Dendritic cell treated with granulocyte-macrophage colony-stimulating factor and Interleukin-4, amounts not matched to agents 40 ng/mL and 50 ng/mL, for 4 days (primary cell): Measurements from ENCODE around the gene ST6GALNAC4.

Source experiments
- H3K27ac Mint-ChIP-seq: one replicate; pipeline ENCODE4 v1.8.0; 2022; ENCODE audit warnings: mild to moderate bottlenecking, mixed read lengths
- H3K27me3 Mint-ChIP-seq: one replicate; pipeline ENCODE4 v1.8.0; 2022; ENCODE audit warnings: mild to moderate bottlenecking, mixed read lengths
- H3K36me3 Mint-ChIP-seq: one replicate; pipeline ENCODE4 v1.8.0; 2022; ENCODE audit warnings: low read depth, mixed read lengths
- H3K4me1 Mint-ChIP-seq: one replicate; pipeline ENCODE4 v1.8.0; 2022; ENCODE audit warnings: low read depth, mixed read lengths
- H3K4me3 Mint-ChIP-seq: one replicate; pipeline ENCODE4 v1.8.0; 2022; ENCODE audit warnings: mild to moderate bottlenecking, moderate library complexity, mixed read lengths
- H3K9me3 Mint-ChIP-seq: one replicate; pipeline ENCODE4 v1.8.0; 2022; ENCODE audit warnings: mixed read lengths
- intact Hi-C: fragments of 100-400 bp; cut with micrococcal nuclease; formaldehyde crosslinking; loops from one replicate; pipeline ENCODE4 v1.15.0; 2022

ST6GALNAC4 gene

GRCh38 chr9:127867356-127868277 is 49.2 kb downstream of the ST6GALNAC4 start:
- H3K27me3 Mint-ChIP-seq = peaks cover 1% of the 10 kb centered on the region
- H3K4me3 Mint-ChIP-seq = no peak overlapping the region
- intact Hi-C loops = loop anchor here (2.0 kb wide), 1 partner anchor 133 kb away; the partner anchor contains the start of gene TOR2A
- H3K4me1 Mint-ChIP-seq = peaks cover 41% of the 10 kb centered on the region
- H3K36me3 Mint-ChIP-seq = no peaks in the 10 kb centered on the region
- H3K9me3 Mint-ChIP-seq = no peaks in the 10 kb centered on the region
- no peak overlapping the region for H3K27ac Mint-ChIP-seq

DNA sequence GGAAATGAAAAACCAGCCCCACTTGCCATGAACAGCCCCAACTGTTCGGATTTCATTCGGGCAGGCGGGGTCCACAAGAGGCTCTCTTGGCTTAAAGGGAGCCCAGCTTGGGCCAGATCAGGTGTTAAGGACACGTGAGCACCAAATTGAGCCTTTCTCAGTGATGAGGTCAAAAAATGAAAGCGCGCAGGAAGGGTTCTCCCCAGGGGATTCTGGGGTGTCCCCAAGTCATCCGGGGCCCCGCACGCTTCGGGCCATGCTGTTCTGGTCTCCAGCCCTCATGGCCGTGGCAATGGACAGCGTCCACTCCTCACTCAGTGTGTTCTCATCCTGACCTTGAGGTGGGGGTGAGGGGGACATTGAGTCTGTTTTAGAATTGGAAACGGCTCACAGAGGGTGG is 50.3 kb downstream of the ST6GALNAC4 start:
- Mint-ChIP-seq H3K36me3 (no peaks in the 10 kb centered on the region), H3K27ac (no peak overlapping the region), H3K4me1 (peaks cover 41% of the 10 kb centered on the region), H3K27me3 (peaks cover under 1% of the 10 kb centered on the region), H3K9me3 (no peaks in the 10 kb centered on the region), H3K4me3 (no peak overlapping the region)
- intact Hi-C loops = no loop called here

DNA sequence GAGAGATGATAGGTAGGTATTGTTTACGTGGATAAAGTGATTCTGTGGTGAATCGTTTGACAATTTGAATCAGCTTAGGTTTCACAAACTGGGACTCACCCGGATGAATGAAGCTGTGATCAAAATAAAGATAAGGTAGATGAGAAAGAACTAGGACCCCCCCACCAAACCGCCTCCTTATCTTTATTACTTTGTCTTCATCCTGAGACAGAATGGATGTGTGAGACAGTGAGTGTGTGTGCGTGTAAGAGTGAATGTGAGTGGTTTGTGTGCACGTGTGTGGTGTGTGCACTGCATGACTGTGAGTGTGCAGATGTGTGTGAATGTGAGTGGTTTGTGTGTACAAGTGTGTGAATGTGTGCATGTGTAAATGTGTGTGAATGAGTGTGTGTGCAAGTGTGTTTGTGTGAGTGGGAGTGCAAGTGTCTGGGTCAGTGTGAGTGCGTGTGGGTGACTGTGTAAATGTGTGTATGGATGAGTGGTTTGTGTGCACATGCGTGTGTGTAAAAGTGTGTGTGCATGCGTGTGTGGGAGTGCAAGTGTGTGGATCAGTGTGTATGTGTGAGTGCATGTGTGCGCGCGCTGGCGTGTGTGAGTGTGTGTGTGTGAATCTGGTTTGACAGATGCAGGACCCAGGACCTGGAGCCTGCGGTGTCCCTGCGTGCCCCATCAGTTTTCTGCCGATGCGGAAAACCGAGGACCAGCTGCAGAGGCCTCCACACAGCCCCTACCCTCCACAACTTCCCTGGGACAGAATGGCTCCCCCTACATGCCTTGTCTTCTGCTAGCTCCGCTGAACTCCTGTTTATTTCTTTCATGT is 51.0 kb downstream of the ST6GALNAC4 start:
- intact Hi-C loops = no loop called here
- H3K27ac Mint-ChIP-seq = no peak overlapping the region
- no peaks in the 10 kb centered on the region for H3K27me3 Mint-ChIP-seq
- peaks cover 43% of the 10 kb centered on the region for H3K4me1 Mint-ChIP-seq
- no peak overlapping the region for H3K4me3 Mint-ChIP-seq
- no peaks in the 10 kb centered on the region for H3K36me3 Mint-ChIP-seq
- H3K9me3 Mint-ChIP-seq = no peaks in the 10 kb centered on the region

GRCh38 chr9:127863191-127863621 is 53.6 kb downstream of the ST6GALNAC4 start:
- Mint-ChIP-seq H3K27ac (peak overlapping the region; percentile 88), H3K9me3 (no peaks in the 10 kb centered on the region), H3K4me1 (peaks cover 54% of the 10 kb centered on the region), H3K4me3 (no peak overlapping the region), H3K27me3 (no peaks in the 10 kb centered on the region), H3K36me3 (no peaks in the 10 kb centered on the region)
- intact Hi-C loops = loop anchor here (5.0 kb wide), 1 partner anchor 36 kb away; no protein-coding TSS in a partner anchor

GRCh38 chr9:127862075-127863011 is 54.5 kb downstream of the ST6GALNAC4 start:
- intact Hi-C loops = loop anchor here (5.0 kb wide), 1 partner anchor 35 kb away; no protein-coding TSS in a partner anchor
- no peaks in the 10 kb centered on the region for H3K9me3 Mint-ChIP-seq
- H3K4me1 Mint-ChIP-seq = peaks cover 58% of the 10 kb centered on the region
- peak overlapping the region; percentile 88 for H3K27ac Mint-ChIP-seq
- no peaks in the 10 kb centered on the region for H3K36me3 Mint-ChIP-seq
- peaks cover 2% of the 10 kb centered on the region for H3K27me3 Mint-ChIP-seq
- H3K4me3 Mint-ChIP-seq = no peak overlapping the region

GRCh38 chr9:127860779-127861178 is 56.1 kb downstream of the ST6GALNAC4 start:
- no peak overlapping the region for H3K4me3 Mint-ChIP-seq
- H3K9me3 Mint-ChIP-seq = no peaks in the 10 kb centered on the region
- H3K27me3 Mint-ChIP-seq = peaks cover 2% of the 10 kb centered on the region
- H3K36me3 Mint-ChIP-seq = no peaks in the 10 kb centered on the region
- H3K4me1 Mint-ChIP-seq = peaks cover 66% of the 10 kb centered on the region
- peak overlapping the region; percentile 63 for H3K27ac Mint-ChIP-seq
- intact Hi-C loops = loop anchor here (5.0 kb wide), 1 partner anchor 33 kb away; no protein-coding TSS in a partner anchor

GRCh38 chr9:127860260-127860659 is 56.6 kb downstream of the ST6GALNAC4 start:
- H3K9me3 Mint-ChIP-seq = no peaks in the 10 kb centered on the region
- H3K4me1 Mint-ChIP-seq = peaks cover 70% of the 10 kb centered on the region
- H3K36me3 Mint-ChIP-seq = no peaks in the 10 kb centered on the region
- peaks cover 2% of the 10 kb centered on the region for H3K27me3 Mint-ChIP-seq
- H3K27ac Mint-ChIP-seq = peak overlapping the region; percentile 63
- no peak overlapping the region for H3K4me3 Mint-ChIP-seq
- intact Hi-C loops = loop anchor here (5.0 kb wide), 1 partner anchor 33 kb away; no protein-coding TSS in a partner anchor

DNA sequence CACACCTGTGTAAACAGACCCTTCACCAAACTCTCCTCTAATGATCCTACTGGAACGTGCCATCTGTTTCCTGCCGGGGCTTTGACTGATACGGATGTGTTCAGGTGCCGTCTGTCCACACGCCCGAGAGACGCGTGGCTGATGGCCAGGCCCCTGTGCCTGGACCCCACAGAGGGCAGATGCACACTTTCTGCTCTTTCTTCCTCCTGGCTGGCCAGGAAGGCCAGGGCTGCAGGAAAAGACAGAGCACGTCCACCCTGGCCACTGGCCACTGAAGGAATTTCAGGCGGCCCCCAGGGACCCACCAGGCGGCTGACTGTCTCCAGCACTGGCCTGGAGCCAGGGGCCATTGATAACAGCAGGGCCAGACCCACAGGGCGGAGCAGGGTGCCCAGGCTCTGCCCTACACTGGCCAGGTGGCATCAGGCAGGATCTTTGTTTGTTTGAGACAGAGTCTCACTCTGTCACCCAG is 58.8 kb downstream of the ST6GALNAC4 start:
- intact Hi-C loops = no loop called here
- no peaks in the 10 kb centered on the region for H3K9me3 Mint-ChIP-seq
- peak overlapping the region; percentile 89 for H3K27ac Mint-ChIP-seq
- H3K36me3 Mint-ChIP-seq = peaks cover 14% of the 10 kb centered on the region
- H3K4me3 Mint-ChIP-seq = no peak overlapping the region
- peaks cover 2% of the 10 kb centered on the region for H3K27me3 Mint-ChIP-seq
- H3K4me1 Mint-ChIP-seq = peaks cover 71% of the 10 kb centered on the region
